Naive thymus-derived CD8-positive, alpha-beta T cell (primary cell): ENCODE measurements around the gene PDGFB. TPM values are rescaled to one million over a fixed set of nuclear protein-coding genes. Genes with fewer than 3 reads are reported as not detected.
"Not testable (repeated sequence)": the region's sequence is repeated elsewhere in the genome, so short reads cannot be mapped to it uniquely, and the experiment has no call there.

Experiments
- ATAC-seq, 2 donors: fragments of 150-1000 bp; cut with Tn5 transposase in 1 of 2; sonication (Bioruptor Pico), chemical (Tn5 transposase) in 1 of 2; 1 replicate in 1 of 2; 2 replicates in 1 of 2; pipeline ENCODE4 v1.10.0; 2021; ENCODE audit warnings: mild to moderate bottlenecking in 2 of 2, moderate library complexity in 2 of 2
- POLR2A ChIA-PET: fragments of 350-600 bp; sonication (Branson Sonifier 250); formaldehyde crosslinking; loops from one replicate; lab custom pipeline; 2021; ENCODE audit warnings: antibody characterized with exemption; lab: Charles Lee
- DNase-seq, 10 donors: peaks; one replicate each; pipeline versions ENCODE4 v3.0.0 to v3.0.0-alpha.2; 2020 to 2022
- H3K27ac Mint-ChIP-seq, 10 donors: one replicate each; pipeline ENCODE4 v1.8.0; 2020 to 2022; ENCODE audit warnings: mild to moderate bottlenecking in 10 of 10, mixed read lengths in 10 of 10, moderate library complexity in 4 of 10, inconsistent platforms in 1 of 10
- H3K27me3 Mint-ChIP-seq, 5 donors: one replicate each; pipeline ENCODE4 v1.8.0; 2021 to 2022; ENCODE audit warnings: mixed read lengths in 5 of 5
- H3K36me3 Mint-ChIP-seq, 3 donors: one replicate each; pipeline ENCODE4 v1.8.0; 2020 to 2022; ENCODE audit warnings: mixed read lengths in 3 of 3, mild to moderate bottlenecking in 2 of 3, inconsistent platforms in 1 of 3
- H3K4me1 Mint-ChIP-seq, 4 donors: one replicate each; pipeline ENCODE4 v1.8.0; 2021 to 2022; ENCODE audit warnings: mixed read lengths in 4 of 4
- H3K4me3 Mint-ChIP-seq, 10 donors: one replicate each; pipeline ENCODE4 v1.8.0; 2020 to 2022; ENCODE audit warnings: mild to moderate bottlenecking in 10 of 10, mixed read lengths in 10 of 10, moderate library complexity in 6 of 10, inconsistent platforms in 1 of 10
- H3K9me3 Mint-ChIP-seq, 9 donors: one replicate each; pipeline ENCODE4 v1.8.0; 2020 to 2022; ENCODE audit warnings: mixed read lengths in 9 of 9, mild to moderate bottlenecking in 3 of 9, inconsistent platforms in 1 of 9, moderate library complexity in 1 of 9
- polyA plus RNA-seq, 3 donors: library from polyadenylated mRNA; unstranded; fragments of 300-500 nt; fragmentation: Illumina TruSeq; gene quantifications; one replicate each; pipeline ENCODE4 v1.2.3, GENCODE V29; 2021
- total RNA-seq, 8 experiments: library from RNA in 2 of 8; stranded (reverse) in 2 of 8; gene quantifications; one replicate each; pipeline ENCODE4 v1.2.3 and lab custom pipeline; 2021 to 2026

Gene PDGFB
- total and polyA plus RNA-seq, 5 experiments from 2014 or later = 1.0 to 10.1 (median 3.9) TPM

GRCh38 chr22:39227542-39228272 is 17.1 kb downstream of the PDGFB start:
- Mint-ChIP-seq H3K36me3 (peaks cover 0 to 54% (median 0%) of the 10 kb centered on the region in 3 donors), H3K27me3 (peaks cover 0 to 47% (median 15%) of the 10 kb centered on the region in 5 donors), H3K4me3 (no peak overlapping the region), H3K27ac (no peak overlapping the region), H3K4me1 (peaks cover 7 to 16% (median 10%) of the 10 kb centered on the region in 4 donors), H3K9me3 (no peaks in the 10 kb centered on the region)
- no peak for ATAC-seq
- no peak for DNase-seq
- POLR2A ChIA-PET = interaction anchor here (1.0 kb wide), 1 partner anchor 9 kb away, joined by 4 read pairs; no protein-coding TSS in a partner anchor

DNA sequence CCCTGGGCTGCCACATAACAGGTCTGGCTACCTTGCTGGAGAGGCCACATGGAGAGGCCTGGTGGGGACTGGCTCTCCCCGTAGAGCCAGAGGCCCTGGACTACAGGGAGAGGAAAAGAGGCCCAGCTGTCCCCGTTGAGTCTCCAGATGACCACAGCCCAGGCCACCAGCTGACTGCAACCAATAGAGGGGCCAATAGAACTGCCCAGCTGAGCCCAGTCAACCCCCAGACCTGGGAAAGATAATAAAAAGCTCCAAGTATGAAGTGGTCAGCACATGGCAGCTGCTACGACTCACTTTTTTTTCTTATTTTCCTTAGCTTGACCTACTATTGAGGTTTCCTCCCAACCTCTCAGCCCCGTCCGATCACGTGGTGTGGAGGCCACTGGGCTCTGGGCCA is 18.4 kb downstream of the PDGFB start:
- POLR2A ChIA-PET = interaction anchor here (1.0 to 1.2 kb wide), 2 partner anchors 11 to 27 kb away, joined by 3 to 4 read pairs; no protein-coding TSS in a partner anchor
- H3K9me3 Mint-ChIP-seq = no peaks in the 10 kb centered on the region
- no peak overlapping the region for H3K27ac Mint-ChIP-seq
- peaks cover 0 to 39% (median 12%) of the 10 kb centered on the region in 5 donors for H3K27me3 Mint-ChIP-seq
- H3K36me3 Mint-ChIP-seq = peaks cover 0 to 51% (median 0%) of the 10 kb centered on the region in 3 donors
- DNase-seq (no peak), ATAC-seq (no peak)
- H3K4me1 Mint-ChIP-seq = peaks cover 7 to 16% (median 10%) of the 10 kb centered on the region in 4 donors
- no peak overlapping the region for H3K4me3 Mint-ChIP-seq

GRCh38 chr22:39225591-39225990 is 19.2 kb downstream of the PDGFB start:
- DNase-seq = peak in 1 of 10 donors; percentile 58
- no peak for ATAC-seq
- H3K9me3 Mint-ChIP-seq = no peaks in the 10 kb centered on the region
- no peak overlapping the region for H3K27ac Mint-ChIP-seq
- POLR2A ChIA-PET = interaction anchor here (1.2 kb wide), 1 partner anchor 27 kb away, joined by 3 read pairs; no protein-coding TSS in a partner anchor
- no peak overlapping the region for H3K4me3 Mint-ChIP-seq
- H3K36me3 Mint-ChIP-seq = peaks cover 0 to 47% (median 0%) of the 10 kb centered on the region in 3 donors
- peaks cover 0 to 35% (median 14%) of the 10 kb centered on the region in 5 donors for H3K27me3 Mint-ChIP-seq
- peaks cover 8 to 14% (median 10%) of the 10 kb centered on the region in 4 donors for H3K4me1 Mint-ChIP-seq

DNA sequence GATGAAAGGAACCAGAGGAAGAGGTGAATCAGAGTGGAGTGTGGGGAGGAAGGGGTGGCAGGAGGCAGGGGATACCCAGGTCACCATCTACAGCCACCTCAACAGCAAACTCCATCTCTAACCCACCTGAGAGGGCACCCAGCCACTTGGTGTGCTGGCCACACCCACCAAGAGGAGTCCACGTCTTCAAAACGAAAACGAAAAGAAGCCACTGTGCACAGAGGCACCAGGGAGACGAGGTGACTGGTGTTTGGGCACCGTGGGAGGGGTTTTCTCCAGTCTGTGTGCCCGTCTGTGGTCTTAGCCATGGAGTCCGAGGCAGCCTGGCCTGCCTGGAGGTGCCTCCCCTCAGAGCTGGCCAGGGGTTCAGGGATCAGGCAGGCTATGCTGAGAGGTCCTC is 20.2 kb downstream of the PDGFB start:
- Mint-ChIP-seq H3K4me1 (peaks cover 5 to 8% (median 6%) of the 10 kb centered on the region in 4 donors), H3K36me3 (peaks cover 0 to 40% (median 0%) of the 10 kb centered on the region in 3 donors), H3K4me3 (no peak overlapping the region), H3K27ac (no peak overlapping the region), H3K9me3 (no peaks in the 10 kb centered on the region), H3K27me3 (peaks cover 0 to 29% (median 15%) of the 10 kb centered on the region in 5 donors)
- POLR2A ChIA-PET = no interaction called here
- DNase-seq (peak in 1 of 10 donors; percentile 30), ATAC-seq (no peak)

DNA sequence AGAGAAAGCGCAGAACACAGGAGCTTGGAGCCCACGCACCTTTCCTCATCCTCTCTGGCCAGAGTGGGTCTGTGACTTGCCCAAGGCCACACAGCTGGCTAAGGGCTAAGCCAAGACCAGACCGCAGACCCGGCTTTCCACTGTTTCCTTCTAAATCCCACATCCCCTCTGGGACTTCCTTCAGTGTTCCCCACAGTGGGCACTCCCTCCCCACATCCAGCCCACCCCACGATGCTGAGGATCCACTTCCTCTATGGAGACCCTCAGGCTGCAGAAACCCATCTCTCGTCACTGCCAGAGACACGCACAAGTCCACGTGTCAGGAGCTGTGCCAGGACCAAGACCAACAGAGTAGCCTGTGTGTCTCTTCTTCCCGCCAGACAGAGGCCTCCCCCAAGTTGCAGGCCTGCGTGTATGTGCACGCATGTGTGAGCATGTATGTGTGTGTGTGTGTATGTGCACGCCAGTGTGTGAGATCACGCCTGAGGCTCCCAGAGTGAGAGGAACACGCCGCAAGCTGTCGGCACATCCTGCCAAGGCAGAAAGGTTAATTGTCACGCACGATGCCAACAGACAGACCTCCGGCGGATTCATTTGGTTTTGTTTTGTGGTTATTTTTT is 21.6 kb downstream of the PDGFB start:
- peaks cover 0 to 25% (median 13%) of the 10 kb centered on the region in 5 donors for H3K27me3 Mint-ChIP-seq
- peak; percentile 53 to 77 for ATAC-seq
- peak overlapping the region in 8 of 10 donors; percentile 12 to 84 (median 46) for H3K27ac Mint-ChIP-seq
- peaks cover 5 to 8% (median 6%) of the 10 kb centered on the region in 4 donors for H3K4me1 Mint-ChIP-seq
- H3K36me3 Mint-ChIP-seq = peaks cover 0 to 34% (median 0%) of the 10 kb centered on the region in 3 donors
- peak in 5 of 10 donors; percentile 37 to 74 (median 45) for DNase-seq
- no peak overlapping the region for H3K4me3 Mint-ChIP-seq
- POLR2A ChIA-PET = interaction anchor here (1.9 kb wide), 1 partner anchor 19 kb away, joined by 10 read pairs; no protein-coding TSS in a partner anchor
- no peaks in the 10 kb centered on the region for H3K9me3 Mint-ChIP-seq

DNA sequence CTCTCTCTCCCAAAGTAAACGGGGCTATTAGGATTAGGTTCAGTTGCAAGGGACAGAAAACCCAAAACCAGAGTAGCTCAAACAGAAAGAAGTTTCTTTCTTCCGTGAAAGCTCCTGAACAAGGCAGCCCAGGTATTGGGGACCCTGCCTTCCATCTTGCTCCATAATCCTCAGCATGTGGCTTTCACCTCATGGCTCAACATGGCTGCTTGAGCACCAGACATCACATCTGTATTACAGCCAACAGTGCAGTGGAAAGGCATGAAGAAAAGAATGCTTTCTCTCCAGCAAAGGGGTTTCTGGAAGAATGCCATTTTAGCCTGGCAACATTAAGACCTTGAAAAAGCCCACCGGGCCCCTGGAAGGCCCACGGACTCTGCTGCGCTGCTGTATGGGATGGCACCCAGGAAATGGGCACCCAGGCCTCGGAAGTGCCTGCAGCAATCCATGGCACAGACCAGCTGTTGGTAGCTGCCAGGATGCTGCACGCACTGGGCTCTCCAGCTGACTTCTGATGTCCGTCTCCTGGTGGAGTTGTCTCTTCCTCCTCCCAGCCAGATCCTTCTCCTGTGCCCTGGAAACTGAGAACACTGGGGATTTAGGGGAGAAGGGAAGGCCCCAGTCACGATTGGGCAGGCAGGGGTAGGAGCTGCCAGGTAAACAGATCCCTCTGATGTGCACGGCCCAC is 22.6 kb downstream of the PDGFB start:
- peaks cover 5 to 8% (median 6%) of the 10 kb centered on the region in 4 donors for H3K4me1 Mint-ChIP-seq
- H3K27ac Mint-ChIP-seq = peak overlapping the region in 2 of 10 donors; percentile 25 to 84
- DNase-seq (peak in 1 of 10 donors; percentile 21), ATAC-seq (no peak)
- H3K27me3 Mint-ChIP-seq = peaks cover 0 to 25% (median 16%) of the 10 kb centered on the region in 5 donors
- H3K4me3 Mint-ChIP-seq = no peak overlapping the region
- H3K9me3 Mint-ChIP-seq = no peaks in the 10 kb centered on the region
- H3K36me3 Mint-ChIP-seq = peaks cover 0 to 25% (median 0%) of the 10 kb centered on the region in 3 donors
- POLR2A ChIA-PET = interaction anchor here (0.6 to 1.9 kb wide), 4 partner anchors 18 to 93 kb away, joined by 3 to 10 read pairs (median 4); no protein-coding TSS in a partner anchor

GRCh38 chr22:39220890-39221850 is 23.6 kb downstream of the PDGFB start:
- POLR2A ChIA-PET = interaction anchor here (0.5 to 0.7 kb wide), 2 partner anchors 19 to 33 kb away, joined by 3 read pairs; no protein-coding TSS in a partner anchor
- ATAC-seq (no peak), DNase-seq (no peak)
- Mint-ChIP-seq H3K4me3 (no peak overlapping the region), H3K4me1 (peaks cover 5 to 8% (median 6%) of the 10 kb centered on the region in 4 donors), H3K9me3 (peaks cover 0 to 2% (median 0%) of the 10 kb centered on the region in 9 donors), H3K27ac (peak overlapping the region in 5 of 10 donors; percentile 0 to 54 (median 40)), H3K27me3 (peaks cover 0 to 25% (median 18%) of the 10 kb centered on the region in 5 donors), H3K36me3 (peaks cover 0 to 23% (median 0%) of the 10 kb centered on the region in 3 donors)

DNA sequence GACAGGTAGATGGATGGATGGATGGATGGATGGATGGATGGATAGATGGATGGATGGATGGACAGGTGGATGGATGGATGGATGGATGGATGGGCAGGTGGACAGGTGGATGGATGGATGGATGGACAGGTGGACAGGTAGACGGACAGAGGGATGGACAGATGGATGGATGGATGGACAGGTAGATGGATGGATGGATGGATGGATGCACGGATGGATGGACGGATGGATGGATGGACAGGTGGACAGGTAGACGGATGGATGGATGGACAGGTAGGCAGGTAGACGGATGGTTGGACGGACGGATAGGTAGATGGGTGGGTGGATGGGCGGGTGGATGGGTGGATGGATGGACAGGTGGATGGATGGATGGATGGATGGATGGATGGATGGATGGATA is 24.3 kb downstream of the PDGFB start:
- ATAC-seq = no peak
- peaks cover 8 to 11% (median 10%) of the 10 kb centered on the region in 4 donors for H3K4me1 Mint-ChIP-seq
- H3K36me3 Mint-ChIP-seq = peaks cover 0 to 18% (median 0%) of the 10 kb centered on the region in 3 donors
- no peak for DNase-seq
- no peak overlapping the region for H3K27ac Mint-ChIP-seq
- peaks cover 0 to 26% (median 18%) of the 10 kb centered on the region in 5 donors for H3K27me3 Mint-ChIP-seq
- no peak overlapping the region for H3K4me3 Mint-ChIP-seq
- peaks cover 0 to 2% (median 0%) of the 10 kb centered on the region in 9 donors for H3K9me3 Mint-ChIP-seq
- POLR2A ChIA-PET = interaction anchor here (0.5 kb wide), 1 partner anchor 32 kb away, joined by 3 read pairs; no protein-coding TSS in a partner anchor

DNA sequence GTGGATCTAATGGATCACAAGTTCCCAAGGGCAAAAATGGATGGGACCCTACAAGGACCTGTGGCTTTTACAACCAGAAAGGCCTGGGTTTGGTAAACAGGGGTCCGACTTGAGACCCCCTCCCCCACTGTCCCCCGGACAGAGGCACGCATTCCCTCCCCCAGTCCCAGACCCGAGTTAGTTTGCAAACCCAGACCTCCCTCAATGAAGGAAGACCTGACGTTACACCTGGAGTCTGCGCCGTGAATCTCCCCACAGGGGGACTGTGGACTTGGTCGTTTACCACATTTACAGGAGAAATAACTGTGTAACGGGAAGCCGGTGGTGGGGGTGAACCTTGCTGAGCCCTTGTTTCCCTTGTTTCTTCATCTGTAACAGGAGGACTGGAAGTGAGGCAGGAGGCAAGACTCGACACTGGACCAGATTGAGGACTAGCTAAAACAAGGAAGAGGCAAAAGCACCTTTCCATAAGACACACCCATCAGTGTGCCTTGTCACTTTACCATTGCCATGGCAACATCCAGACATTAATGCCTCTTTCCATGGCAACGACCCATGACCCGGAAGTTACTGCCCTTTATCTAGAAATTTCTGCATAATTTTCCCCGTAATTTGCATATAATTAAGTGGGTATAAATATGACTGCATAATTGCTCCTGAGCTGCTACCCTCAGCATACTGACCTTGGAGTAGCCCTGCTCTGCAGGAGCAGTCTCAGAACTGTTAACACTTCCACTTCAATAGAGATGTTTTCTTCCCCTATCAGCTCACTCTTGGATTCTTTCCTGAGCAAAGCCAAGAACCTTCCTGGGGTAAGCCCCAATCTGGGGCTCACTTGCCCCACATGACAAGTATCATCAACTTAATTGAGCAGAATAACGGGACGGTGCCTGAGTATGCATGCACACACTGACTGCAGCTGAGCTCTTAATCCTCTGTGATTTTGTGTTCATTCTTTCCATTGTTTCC is 25.4 kb downstream of the PDGFB start:
- H3K27me3 Mint-ChIP-seq = peaks cover 0 to 29% (median 18%) of the 10 kb centered on the region in 5 donors
- DNase-seq (no peak), ATAC-seq (no peak)
- no peak overlapping the region for H3K4me3 Mint-ChIP-seq
- H3K4me1 Mint-ChIP-seq = peaks cover 8 to 11% (median 10%) of the 10 kb centered on the region in 4 donors
- H3K27ac Mint-ChIP-seq = peak overlapping the region in 2 of 10 donors; percentile 1 to 36
- peaks cover 0 to 10% (median 0%) of the 10 kb centered on the region in 3 donors for H3K36me3 Mint-ChIP-seq
- H3K9me3 Mint-ChIP-seq = peaks cover 0 to 2% (median 0%) of the 10 kb centered on the region in 9 donors
- POLR2A ChIA-PET = no interaction called here

DNA sequence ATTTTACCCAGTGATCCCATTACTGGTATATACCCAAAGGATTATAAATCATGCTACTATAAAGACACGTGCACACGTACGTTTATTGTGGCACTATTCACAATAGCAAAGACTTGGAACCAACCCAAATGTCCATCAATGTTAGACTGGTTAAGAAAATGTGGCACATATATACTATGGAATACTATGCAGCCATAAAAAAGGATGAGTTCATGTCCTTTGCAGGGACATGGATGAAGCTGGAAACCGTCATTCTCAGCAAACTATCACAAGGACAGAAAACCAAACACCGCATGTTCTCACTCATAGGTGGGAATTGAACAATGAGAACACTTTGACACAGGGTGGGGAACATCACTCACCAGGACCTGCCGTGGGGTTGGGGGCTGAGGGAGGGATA is 26.4 kb downstream of the PDGFB start:
- not testable (repeated sequence) for ATAC-seq, DNase-seq
- peaks cover 0 to 35% (median 23%) of the 10 kb centered on the region in 5 donors for H3K27me3 Mint-ChIP-seq

More for the DNA sequence above, 26.4 kb downstream of the PDGFB start:
- H3K9me3 Mint-ChIP-seq, H3K4me3 Mint-ChIP-seq, H3K36me3 Mint-ChIP-seq, POLR2A ChIA-PET, H3K27ac Mint-ChIP-seq: not testable (repeated sequence)
- H3K4me1 Mint-ChIP-seq = peaks cover 7 to 11% (median 10%) of the 10 kb centered on the region in 4 donors
